GM12873 (cell line): ENCODE results near the gene ANKRD63.

Source experiments
- TF ChIP-seq, protein P1 (sequence below): IDR thresholded peaks from 2 replicates; pipeline ENCODE4 v1.5.1; 2012; ENCODE audit warnings: low read depth, mild to moderate bottlenecking, moderate library complexity, low read length, control low read depth; ENCODE audit not compliant: insufficient read depth; ENCODE audit errors: missing control alignments

ANKRD63 gene

DNA sequence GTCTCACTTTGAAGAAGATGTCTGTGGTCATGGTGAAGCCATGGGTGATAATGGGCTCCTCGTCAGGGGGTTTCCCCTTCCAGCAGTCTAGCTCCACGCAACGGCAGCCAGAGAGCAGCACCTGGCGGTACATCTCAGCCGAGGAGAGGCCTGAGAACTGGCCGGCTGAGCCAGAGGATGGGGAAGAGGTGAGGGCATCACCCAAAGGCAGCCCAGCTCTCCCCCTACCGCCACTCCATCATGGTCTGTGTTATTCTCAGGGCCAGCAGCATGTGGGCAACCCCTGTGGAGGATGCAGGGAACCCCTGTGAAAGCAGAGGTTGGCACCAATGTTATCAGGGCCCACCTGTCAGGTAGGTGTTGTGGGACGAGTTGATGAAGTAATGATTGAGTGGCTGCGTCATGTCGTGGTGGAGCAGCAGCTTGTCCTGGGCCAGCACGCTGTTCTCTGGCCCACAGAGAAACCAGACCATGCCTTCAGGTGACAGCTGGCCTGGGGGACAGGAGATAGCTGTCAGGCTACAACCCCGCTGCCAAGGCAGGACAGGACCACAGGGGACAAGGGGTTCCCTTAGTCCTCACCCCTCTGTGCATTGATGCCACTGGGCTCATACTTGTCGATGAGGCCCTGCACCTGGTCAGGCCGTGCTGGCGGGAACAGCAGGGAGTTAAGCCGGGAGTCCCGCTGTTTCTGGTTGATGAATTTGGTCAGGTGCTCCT lies 15.5 kb upstream of the ANKRD63 start:
- TF ChIP-seq, protein P1, sequence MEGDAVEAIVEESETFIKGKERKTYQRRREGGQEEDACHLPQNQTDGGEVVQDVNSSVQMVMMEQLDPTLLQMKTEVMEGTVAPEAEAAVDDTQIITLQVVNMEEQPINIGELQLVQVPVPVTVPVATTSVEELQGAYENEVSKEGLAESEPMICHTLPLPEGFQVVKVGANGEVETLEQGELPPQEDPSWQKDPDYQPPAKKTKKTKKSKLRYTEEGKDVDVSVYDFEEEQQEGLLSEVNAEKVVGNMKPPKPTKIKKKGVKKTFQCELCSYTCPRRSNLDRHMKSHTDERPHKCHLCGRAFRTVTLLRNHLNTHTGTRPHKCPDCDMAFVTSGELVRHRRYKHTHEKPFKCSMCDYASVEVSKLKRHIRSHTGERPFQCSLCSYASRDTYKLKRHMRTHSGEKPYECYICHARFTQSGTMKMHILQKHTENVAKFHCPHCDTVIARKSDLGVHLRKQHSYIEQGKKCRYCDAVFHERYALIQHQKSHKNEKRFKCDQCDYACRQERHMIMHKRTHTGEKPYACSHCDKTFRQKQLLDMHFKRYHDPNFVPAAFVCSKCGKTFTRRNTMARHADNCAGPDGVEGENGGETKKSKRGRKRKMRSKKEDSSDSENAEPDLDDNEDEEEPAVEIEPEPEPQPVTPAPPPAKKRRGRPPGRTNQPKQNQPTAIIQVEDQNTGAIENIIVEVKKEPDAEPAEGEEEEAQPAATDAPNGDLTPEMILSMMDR, result no peak

DNA sequence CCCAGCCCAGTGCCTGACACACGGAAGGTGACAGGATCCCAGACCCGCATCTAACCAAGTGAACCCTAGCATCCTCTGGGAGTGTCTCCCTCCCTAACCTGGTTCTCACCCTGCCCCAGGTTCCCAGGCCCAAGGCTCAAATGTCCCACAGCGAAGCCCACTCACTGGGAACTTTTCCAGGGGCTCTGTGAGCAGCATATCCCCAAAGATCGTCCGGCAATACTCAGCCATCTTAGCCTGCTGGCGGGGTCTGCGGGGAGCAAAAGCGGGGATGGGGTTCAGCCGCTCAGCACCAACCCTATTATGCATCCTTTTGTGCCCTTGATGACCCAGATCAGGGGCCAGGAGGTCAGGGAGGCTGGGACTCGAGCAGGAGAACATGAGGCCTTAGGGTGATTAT lies 14.5 kb upstream of the ANKRD63 start:
- TF ChIP-seq, protein P1, result no peak

DNA sequence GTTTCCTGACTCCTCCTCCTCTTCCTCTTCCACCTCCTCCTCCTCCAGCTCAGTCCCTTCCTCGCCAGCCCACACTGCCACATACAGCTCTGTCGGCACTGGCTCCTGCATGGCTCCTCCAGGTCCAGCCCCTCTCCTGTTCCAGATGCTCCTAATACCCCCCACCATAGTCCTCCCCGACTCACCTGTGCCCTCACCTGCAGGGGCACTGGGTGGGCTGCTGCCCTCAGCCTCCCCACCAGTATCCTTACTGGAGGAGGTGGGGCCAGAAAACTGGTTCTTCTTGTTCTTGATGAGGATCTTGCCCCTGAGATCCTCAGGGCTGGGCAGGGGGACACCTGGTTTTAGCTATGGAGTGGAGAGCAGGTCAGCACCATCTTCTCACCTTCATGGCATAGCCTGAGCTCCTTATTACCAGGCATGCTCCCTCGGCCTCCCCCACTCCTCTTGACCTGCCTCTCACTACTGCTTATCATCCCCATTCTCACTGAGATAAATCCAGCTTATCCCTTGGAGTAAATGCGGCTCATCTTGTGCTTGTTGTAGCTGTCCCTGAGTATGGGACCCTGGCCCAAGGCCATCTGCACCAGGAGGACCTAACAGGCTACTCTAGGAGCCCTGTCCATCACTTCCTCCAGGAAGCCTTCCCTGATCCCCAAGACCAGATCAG lies 13.8 kb upstream of the ANKRD63 start:
- TF ChIP-seq, protein P1, result no peak

DNA sequence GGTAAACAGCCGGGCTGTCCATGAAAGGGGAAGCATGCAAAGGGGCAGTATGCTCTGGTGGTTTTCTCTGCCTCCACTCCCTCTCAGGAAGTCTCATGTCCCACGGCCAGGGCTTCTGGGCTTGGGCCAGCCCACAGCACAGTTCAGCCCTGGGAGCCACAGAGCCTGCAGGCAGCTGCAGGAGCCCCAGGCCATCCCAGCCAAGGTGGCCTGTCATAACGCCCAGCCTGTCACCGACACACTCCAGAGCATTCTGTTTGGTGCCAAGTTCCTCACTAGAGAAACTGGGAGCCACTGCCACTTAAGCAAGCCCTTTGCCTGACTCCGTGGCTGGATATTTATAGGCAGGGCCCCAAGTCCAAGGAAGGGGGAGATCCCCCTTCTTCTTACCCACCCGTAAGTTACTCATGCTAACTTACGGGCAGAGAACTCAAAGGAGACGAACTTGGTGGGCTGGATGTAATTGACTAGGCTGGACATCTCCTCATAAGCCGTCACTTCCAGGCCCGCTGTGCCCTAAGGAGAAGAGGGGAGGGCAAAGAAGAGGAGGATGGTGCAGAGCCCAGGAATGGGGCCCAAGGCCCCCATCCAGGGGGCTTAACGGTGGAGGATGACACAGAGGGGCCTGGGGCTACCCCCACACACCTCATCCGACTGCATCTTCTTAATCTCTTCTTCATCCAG lies 13.2 kb upstream of the ANKRD63 start:
- TF ChIP-seq, protein P1, result no peak

DNA sequence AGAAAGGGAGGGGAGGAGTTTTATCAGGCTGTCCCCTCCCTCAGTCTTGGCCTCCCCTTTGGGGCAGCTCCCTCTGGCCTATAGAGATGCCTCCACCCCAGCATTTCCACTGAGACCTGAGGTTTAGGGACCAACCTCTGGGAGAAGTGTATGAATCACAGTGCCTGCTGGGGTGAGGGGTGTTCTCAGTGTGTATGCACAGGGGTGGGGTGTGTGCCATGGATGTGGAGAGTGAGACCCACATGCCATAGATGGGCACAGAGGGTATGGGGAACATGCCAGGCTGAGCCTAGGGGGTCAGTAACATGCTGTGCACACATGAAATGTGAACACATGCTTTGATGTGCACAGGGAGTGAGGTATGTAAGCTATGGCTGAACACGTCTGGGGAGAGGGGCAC lies 12.4 kb upstream of the ANKRD63 start:
- TF ChIP-seq, protein P1, result no peak

DNA sequence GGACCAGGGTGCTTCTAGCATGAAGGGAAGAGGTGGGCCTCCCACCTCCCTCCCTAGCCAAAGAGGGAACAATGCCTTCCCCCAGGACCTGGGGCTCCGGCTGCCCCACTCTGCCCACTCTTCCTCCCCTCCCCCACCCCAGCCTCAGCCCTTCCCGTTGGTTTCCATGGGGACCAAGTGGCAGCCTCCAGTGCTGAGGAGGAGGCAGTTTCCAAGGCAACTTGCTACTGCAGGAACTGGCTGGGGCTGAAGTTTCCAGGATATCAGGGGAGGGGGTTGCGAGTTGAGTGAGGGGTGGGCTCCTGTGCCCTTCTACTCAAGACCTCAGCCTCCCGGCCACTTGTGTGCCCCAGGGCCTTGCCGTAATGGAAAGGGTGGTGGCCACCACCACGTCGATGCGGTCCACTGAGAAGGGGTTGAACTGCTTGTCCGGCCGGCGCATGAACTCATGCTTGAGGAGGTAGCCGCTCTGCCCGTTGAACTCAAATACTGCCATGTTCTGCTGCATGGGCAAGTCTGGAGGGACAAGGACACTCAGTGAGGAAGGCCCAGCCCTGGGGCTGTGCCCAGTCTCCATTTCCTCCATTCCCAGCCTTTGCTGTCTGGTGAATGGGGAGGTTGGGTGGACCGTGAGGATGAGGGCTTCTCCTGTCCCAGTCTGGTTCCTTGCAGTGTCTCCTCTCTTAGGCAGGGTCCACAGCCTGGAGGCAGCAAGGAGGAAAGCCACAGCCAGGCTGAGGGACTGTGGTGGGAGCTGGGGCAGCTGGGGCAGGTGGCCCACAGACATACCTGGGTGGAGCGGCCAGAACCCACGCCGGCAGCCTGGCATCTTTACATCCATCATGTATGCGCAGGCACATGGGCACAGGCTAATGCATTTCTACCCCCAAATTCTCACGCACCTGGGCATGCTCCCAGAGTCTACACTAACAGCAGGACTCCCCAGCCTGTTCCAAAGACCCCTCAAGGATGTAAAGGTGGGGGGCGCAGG lies 11.3 kb upstream of the ANKRD63 start:
- TF ChIP-seq, protein P1, result no peak
